Smooth muscle cell (in vitro differentiated cells): Measurements from ENCODE around the gene TMEM119. TPM values are rescaled to one million over a fixed set of nuclear protein-coding genes. Genes with fewer than 3 reads are reported as not detected.

ENCODE experiments used
- DNase-seq: peaks from one replicate; lab custom pipeline; 2025; ENCODE audit not compliant: unreplicated experiment; lab: John Stamatoyannopoulos, UW
- H2AFZ ChIP-seq: fragments of 200-600 bp; sonication (generic); 2 replicates; pipeline ENCODE4 v1.6.0; 2016; ENCODE audit warnings: antibody characterized with exemption, low read depth, mild to moderate bottlenecking
- H3F3A ChIP-seq: fragments of 200-600 bp; sonication (generic); 2 replicates; pipeline ENCODE4 v1.6.0; 2017; ENCODE audit warnings: antibody characterized with exemption, low read depth
- H3K27ac ChIP-seq: fragments of 200-600 bp; sonication (generic); 2 replicates; pipeline ENCODE4 v1.5.1; 2016; ENCODE audit warnings: low read depth, mild to moderate bottlenecking
- H3K27me3 ChIP-seq: fragments of 200-600 bp; sonication (generic); 2 replicates; pipeline ENCODE4 v1.6.1; 2016; ENCODE audit warnings: low read depth, mild to moderate bottlenecking
- H3K36me3 ChIP-seq: fragments of 200-600 bp; sonication (generic); 2 replicates; pipeline ENCODE4 v1.5.1; 2016; ENCODE audit warnings: low read depth
- H3K4me1 ChIP-seq: fragments of 200-600 bp; sonication (generic); 2 replicates; pipeline ENCODE4 v1.5.1; 2016; ENCODE audit warnings: low read depth
- H3K4me2 ChIP-seq: fragments of 200-600 bp; sonication (generic); 2 replicates; pipeline ENCODE4 v1.6.0; 2016; ENCODE audit warnings: mild to moderate bottlenecking
- H3K4me3 ChIP-seq: fragments of 200-600 bp; sonication (generic); 2 replicates; pipeline ENCODE4 v1.5.1; 2016; ENCODE audit warnings: mild to moderate bottlenecking
- H3K79me2 ChIP-seq: fragments of 200-600 bp; sonication (generic); 2 replicates; pipeline ENCODE4 v1.6.0; 2016; ENCODE audit warnings: low read depth, mild to moderate bottlenecking
- H3K9ac ChIP-seq: fragments of 200-600 bp; sonication (generic); 2 replicates; pipeline ENCODE4 v1.6.0; 2016; ENCODE audit warnings: low read depth
- H3K9me3 ChIP-seq: fragments of 200-600 bp; sonication (generic); replicated peaks from 2 replicates; pipeline ENCODE4 v1.5.1; 2016; ENCODE audit warnings: low read depth
- H4K20me1 ChIP-seq: fragments of 200-600 bp; sonication (generic); 2 replicates; pipeline ENCODE4 v1.6.0; 2016; ENCODE audit warnings: low read depth
- WGBS: methylation state at CpG from one replicate; pipeline ENCODE4 v1.1.7; 2016; ENCODE audit warnings: low lambda C conversion rate; 5-methylcytosine and 5-hydroxymethylcytosine counted together
- polyA plus RNA-seq: library from polyadenylated mRNA; unstranded; fragments of >200 nt; fragmentation: Nextera tagmentation; extraction: Ambion mirVana; gene quantifications from 2 replicates; pipeline ENCODE4 v1.2.1, GENCODE V29; 2016
- total RNA-seq: library from RNA; depleted of rRNA; stranded (reverse); fragments of >200 nt; gene quantifications from 2 replicates; pipeline ENCODE4 v1.2.3, GENCODE V29; 2014
- TF ChIP-seq, protein P1 (sequence below): fragments of 200-600 bp; sonication (generic); IDR thresholded peaks from 2 replicates; pipeline ENCODE4 v1.5.1; 2017; ENCODE audit warnings: borderline replicate concordance, mild to moderate bottlenecking, antibody characterized with exemption; ENCODE audit not compliant: insufficient read depth, poor library complexity, severe bottlenecking

TMEM119 gene
- total and polyA plus RNA-seq, 2 experiments from 2014 or later: 40.9 to 103 TPM

DNA sequence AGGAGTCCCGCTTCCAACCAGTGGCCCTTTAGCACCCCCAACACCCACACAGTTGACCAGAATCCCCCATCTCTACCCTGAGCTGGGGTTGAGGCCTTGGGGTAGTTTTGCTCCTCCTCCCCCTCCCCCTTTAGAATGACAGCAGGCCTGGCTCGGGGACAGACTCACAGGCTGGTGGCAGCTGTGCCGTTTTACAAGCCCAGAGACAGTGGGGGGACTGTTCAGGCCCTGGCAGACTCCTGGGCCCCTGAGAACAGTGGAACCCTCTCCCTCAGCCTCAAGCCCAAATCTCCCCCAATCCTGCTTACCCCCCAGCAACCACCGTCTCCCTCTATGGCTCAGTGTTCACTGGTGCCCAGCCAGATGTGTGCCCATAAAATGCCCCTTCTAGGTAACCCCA, 10.1 kb downstream of the TMEM119 start:
- H3K79me2 ChIP-seq: no peaks in the 10 kb centered on the region
- H3K4me2 ChIP-seq: no peak overlapping the region
- no peak overlapping the region for H3K9ac ChIP-seq
- no peak overlapping the region for H2AFZ ChIP-seq
- no peak overlapping the region for H3K4me3 ChIP-seq
- TF ChIP-seq, protein P1, sequence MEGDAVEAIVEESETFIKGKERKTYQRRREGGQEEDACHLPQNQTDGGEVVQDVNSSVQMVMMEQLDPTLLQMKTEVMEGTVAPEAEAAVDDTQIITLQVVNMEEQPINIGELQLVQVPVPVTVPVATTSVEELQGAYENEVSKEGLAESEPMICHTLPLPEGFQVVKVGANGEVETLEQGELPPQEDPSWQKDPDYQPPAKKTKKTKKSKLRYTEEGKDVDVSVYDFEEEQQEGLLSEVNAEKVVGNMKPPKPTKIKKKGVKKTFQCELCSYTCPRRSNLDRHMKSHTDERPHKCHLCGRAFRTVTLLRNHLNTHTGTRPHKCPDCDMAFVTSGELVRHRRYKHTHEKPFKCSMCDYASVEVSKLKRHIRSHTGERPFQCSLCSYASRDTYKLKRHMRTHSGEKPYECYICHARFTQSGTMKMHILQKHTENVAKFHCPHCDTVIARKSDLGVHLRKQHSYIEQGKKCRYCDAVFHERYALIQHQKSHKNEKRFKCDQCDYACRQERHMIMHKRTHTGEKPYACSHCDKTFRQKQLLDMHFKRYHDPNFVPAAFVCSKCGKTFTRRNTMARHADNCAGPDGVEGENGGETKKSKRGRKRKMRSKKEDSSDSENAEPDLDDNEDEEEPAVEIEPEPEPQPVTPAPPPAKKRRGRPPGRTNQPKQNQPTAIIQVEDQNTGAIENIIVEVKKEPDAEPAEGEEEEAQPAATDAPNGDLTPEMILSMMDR: no peak
- H3K9me3 ChIP-seq: no peaks in the 10 kb centered on the region
- peaks cover 13% of the 10 kb centered on the region for H3F3A ChIP-seq
- H3K27me3 ChIP-seq: no peaks in the 10 kb centered on the region
- no peak overlapping the region for H3K27ac ChIP-seq
- no peaks in the 10 kb centered on the region for H4K20me1 ChIP-seq
- DNase-seq: no peak
- no peaks in the 10 kb centered on the region for H3K36me3 ChIP-seq
- 64% methylated on average over 4 of the region's 4 CpGs for WGBS
- peaks cover 29% of the 10 kb centered on the region for H3K4me1 ChIP-seq

DNA sequence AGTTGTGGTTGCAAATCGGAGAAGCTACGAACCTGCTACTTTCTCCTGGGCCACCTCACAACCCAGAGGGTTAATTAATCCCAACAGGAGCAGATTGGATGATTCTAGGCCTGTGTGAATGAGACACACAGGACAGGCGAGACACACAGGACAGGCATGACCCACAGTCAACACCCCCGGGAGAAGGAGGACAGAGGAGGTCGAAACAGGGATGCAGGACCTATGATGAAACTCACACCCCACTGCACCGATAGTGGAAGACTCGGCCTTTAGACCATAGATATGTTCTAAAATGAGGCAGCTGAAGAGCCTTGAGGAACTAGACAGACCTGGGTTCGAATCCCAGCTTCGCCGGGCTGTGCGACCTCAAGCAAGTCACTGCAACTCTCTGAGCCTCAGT, 11.6 kb downstream of the TMEM119 start:
- H3K27me3 ChIP-seq: no peaks in the 10 kb centered on the region
- TF ChIP-seq, protein P1: no peak
- no peaks in the 10 kb centered on the region for H3K9me3 ChIP-seq
- no peaks in the 10 kb centered on the region for H3K36me3 ChIP-seq
- no peak for DNase-seq
- no peaks in the 10 kb centered on the region for H3K79me2 ChIP-seq
- H3K4me3 ChIP-seq: no peak overlapping the region
- peaks cover 29% of the 10 kb centered on the region for H3K4me1 ChIP-seq
- no peaks in the 10 kb centered on the region for H4K20me1 ChIP-seq
- H3K4me2 ChIP-seq: no peak overlapping the region
- 90% methylated on average over 11 of the region's 11 CpGs for WGBS
- H2AFZ ChIP-seq: no peak overlapping the region
- H3K9ac ChIP-seq: no peak overlapping the region
- H3K27ac ChIP-seq: no peak overlapping the region
- peaks cover 13% of the 10 kb centered on the region for H3F3A ChIP-seq

- WGBS: 89% methylated on average over 4 of the region's 4 CpGs
- no peaks in the 10 kb centered on the region for H3K36me3 ChIP-seq
- H3K79me2 ChIP-seq: no peaks in the 10 kb centered on the region
- TF ChIP-seq, protein P1: no peak
- H3K27me3 ChIP-seq: no peaks in the 10 kb centered on the region
- H3K27ac ChIP-seq: no peak overlapping the region
- DNase-seq: no peak
- H3K9me3 ChIP-seq: no peaks in the 10 kb centered on the region
- H3K9ac ChIP-seq: no peak overlapping the region
- H3K4me2 ChIP-seq: no peak overlapping the region
- H3F3A ChIP-seq: peaks cover 13% of the 10 kb centered on the region
- no peak overlapping the region for H2AFZ ChIP-seq
- H4K20me1 ChIP-seq: no peaks in the 10 kb centered on the region
- peaks cover 29% of the 10 kb centered on the region for H3K4me1 ChIP-seq
- H3K4me3 ChIP-seq: no peak overlapping the region
Measured at GRCh38 chr12:108585864-108586263, 12.0 kb downstream of the TMEM119 start.

DNA sequence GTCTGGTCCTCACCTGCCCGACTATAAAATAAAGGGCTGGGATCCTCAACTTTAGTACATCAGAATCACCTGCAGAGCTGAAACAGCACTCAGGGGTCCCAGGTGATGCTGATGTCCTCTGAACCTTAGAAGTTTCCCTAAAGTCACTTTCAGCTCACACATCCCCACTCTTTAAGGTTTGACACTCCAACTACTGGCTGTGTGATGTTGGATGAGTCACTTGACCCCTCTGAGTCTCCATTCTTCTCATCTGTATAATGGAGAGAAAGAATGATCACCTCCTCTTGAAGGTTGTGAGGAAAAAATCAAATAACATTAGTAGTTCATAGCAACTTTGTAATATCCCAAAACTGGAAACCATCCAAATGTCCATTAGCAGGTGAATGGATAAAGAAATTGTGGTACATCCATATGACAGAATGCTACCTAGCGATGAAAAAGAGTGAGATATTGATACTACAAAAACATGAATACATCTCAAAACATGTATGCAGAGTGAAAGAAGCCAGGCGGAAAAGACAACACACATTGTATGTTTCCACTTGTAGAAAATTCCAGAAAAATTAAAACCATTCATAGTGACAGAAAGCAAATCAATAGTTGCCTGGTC, 13.3 kb downstream of the TMEM119 start:
- Histone ChIP-seq H3K4me2 (peak overlapping the region; percentile 29), H3K9me3 (no peaks in the 10 kb centered on the region), H3K27ac (peak overlapping the region; percentile 7), H3K4me3 (no peak overlapping the region), H3K27me3 (no peaks in the 10 kb centered on the region), H4K20me1 (no peaks in the 10 kb centered on the region), H3K4me1 (peaks cover 22% of the 10 kb centered on the region), H3K36me3 (no peaks in the 10 kb centered on the region), H3F3A (peaks cover 13% of the 10 kb centered on the region), H2AFZ (peak overlapping the region; percentile 35), H3K9ac (no peak overlapping the region), H3K79me2 (no peaks in the 10 kb centered on the region)
- WGBS: 91% methylated on average over 3 of the region's 3 CpGs
- TF ChIP-seq, protein P1: no peak
- no peak for DNase-seq
